GM19372 (cell line): ENCODE measurements around the gene BMPER.
A peak's percentile ranks its signal among the peaks of the same experiment; 100 is the strongest.

ENCODE experiments used
- ATAC-seq: cut with Tn5 transposase; IDR thresholded peaks from one replicate; pipeline ENCODE4 v1.9.1; 2021; ENCODE audit warnings: mild to moderate bottlenecking, low read depth, moderate library complexity; ENCODE audit not compliant: unreplicated experiment

Gene BMPER

DNA sequence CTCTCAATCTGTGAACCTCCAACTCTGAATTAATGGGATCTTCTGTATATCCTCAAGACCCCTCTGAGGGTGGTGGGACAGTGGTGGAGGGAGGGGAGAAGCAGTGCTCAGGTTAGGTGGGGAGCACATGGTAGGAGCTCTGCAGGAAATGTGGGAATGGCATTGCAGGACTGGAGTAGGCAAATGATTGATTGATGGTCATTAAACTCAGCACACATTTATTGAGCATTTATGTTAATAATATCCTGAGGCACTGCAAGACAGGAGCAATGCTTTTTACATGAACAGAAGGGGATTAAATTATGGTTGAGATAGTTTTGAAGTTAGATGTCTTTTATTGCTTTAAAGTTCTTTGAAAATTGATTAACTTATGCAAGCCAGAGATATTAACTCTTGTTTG lies 14.1 kb downstream of the BMPER start:
- ATAC-seq, result no peak

DNA sequence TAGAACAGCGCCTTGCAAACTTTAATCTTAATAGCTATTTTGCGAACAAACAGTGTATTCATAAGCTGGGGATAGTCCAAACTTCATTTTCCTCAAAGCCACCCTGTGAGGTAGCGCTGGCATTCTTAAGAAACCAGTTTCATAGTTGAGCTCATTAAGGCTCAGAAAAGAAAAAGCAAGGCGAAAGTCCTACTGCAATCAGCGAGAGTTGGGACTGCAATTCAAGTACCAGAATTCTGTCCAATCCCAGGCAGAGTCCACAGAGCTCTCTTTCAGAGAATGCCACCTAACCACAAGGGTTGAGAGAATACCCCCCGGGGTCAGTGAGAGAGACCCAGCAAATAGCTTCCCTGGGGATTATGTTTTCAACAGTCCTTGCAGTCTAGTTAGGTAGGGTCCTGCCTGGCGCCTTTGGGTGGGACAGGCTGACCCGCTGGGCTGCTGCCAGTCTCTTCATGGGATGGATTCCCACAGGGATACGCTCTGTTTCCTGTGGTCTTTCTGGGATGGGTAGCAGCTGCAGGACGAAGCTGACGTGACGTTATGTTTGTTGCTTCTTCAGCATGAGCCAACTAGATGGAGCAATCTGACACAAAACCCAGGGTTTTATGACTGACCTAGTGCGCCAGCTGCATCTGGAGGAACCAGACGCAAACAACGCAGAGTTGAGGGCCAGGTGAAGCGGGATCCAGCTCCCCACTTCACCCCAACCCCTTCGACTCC lies 16.0 kb downstream of the BMPER start:
- no peak for ATAC-seq

- ATAC-seq, result no peak
Observed at GRCh38 chr7:33922820-33923219, 17.5 kb downstream of the BMPER start.

DNA sequence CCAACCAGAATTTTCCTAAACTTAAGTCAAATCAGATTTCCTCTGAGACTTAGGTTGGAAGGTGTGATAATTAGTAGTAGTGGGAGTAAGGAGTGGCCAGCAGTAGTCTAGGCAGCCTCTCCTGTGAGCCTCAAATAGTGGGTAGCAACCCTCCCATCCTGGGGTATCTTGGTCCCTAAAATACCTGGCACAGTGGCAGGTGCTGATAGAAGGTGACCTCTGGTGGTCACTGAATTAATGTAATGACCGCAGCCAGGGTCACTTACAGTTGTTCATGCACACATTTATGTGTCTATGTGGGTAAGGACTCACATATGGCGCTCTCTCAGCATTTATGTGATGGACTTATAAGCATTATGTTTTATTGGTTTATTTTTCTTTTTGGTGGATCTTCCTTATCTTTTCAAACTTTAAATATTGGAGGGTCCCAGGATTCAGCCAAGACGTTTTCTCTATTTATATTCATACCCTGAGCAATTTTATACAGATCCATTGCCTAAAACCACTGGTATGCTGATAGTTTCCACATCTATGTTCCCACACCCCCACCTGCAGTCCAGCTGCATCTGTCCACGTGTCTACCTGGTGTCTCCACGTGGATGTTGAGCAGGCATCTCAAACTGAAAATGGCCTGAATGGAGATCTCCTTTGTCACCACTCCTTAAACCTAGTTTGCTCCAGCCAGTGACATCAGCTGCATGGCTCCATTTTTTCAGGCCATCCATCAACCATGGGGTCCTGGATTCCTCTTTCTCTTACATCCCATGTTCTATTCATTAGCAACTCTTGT lies 18.3 kb downstream of the BMPER start:
- ATAC-seq, result no peak

DNA sequence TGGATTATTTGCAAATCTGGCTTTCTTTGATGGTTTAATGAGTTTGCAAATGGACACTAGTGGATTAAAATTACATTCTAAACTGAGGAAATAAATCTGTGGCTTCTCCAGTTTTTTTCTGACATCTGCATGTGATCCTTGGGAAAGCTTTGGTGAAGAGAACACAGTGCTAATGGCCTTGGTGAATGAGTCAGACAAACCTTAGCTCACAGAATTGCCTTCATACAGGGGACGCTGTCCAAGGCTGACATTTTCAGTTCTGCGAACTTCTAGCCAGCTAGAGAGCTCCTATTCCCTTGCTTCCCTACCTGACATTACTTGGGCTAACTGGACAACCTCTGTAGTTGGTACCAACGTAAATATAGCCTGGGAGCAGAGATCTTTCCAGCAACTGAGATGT lies 21.2 kb downstream of the BMPER start:
- no peak for ATAC-seq

DNA sequence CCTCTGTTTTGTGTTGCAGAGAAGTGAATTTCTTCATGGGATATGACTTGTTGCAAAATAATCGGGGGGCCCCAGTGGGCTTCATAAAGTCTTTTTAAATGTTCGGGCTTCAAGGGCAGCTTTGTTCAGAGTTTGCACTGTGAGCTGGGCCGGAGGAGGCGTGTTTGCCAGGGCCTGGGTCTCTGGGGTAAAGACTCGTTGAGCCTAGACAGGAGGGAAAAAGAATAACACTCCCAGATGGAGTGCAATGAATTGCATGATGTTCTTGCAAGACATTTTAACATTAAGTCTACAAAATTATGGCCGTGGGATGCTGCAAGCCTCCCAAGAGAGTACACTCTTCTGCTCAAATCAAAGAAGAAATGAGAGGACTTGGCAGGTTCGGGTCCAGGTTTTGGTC lies 23.6 kb downstream of the BMPER start:
- ATAC-seq, result no peak

DNA sequence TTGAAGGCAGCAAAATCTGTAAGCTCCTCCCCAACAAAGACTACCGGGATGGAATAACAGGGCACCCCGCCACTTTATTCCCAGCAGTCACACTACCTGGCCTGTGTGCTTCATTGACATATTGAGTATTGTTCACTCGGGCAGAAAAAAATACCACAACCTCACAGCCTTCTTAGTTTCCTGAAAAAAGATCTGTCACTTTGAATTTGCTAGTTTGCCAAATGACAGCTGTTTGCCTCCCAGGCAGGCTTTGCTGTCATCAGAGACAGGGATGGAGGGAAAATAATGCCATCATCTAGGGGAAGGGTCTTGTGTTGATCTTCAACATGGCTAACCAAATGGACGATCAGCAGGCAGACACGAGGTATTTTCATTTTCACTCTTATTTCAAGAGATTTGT lies 26.9 kb downstream of the BMPER start:
- no peak for ATAC-seq

- peak; percentile 79 for ATAC-seq
Observed at GRCh38 chr7:33932832-33933468, 27.6 kb downstream of the BMPER start.

DNA sequence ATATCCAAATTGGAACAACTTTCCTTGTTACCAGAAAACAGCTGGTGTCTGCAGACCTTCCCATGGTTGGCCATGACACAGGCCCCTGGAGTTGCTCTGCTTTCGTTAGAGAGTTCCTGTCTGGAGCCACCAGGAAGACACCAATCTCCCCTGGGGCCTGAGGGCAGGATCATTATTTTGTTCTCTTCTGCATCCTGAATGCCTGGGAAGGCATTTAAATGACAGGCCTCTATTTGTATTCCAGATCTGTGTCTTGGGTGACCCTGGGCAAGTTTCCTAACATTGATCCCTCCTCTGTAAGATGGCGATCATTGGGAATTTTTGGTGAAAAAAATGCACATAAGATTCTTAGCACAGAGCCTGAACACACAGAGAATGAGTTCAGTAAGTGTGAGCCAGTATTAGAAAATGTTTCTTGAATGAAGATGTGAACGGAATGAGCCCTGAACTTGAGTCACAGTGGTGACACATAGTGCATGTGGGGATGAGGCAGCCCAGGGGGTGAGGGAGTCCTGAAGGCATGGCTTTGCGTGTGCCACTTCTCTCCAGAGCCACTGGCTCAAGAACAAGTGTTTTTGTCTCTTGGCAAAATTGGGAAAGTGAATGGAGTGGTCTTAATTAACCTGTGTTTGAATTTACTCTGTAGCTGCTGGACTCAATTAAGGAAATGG lies 28.4 kb downstream of the BMPER start:
- no peak for ATAC-seq

DNA sequence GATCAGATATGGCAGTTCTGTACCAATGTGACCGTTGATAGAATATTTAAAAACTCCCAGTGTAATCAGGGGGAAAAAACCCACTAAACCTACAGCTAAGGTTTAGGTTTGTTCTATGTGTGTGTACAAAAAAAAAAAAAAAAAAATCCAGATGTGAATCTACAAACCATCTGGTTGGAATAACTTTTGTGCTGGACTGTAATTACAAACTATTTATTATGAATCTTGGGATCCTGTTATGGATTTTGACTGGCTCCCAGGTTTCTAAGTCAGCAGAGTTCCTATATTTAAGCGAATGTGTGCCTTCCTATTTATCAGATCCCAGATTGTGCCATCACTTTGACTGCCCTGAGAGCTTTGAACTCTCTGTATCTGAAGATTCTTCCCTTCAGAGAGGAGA lies 29.1 kb downstream of the BMPER start:
- no peak for ATAC-seq

GRCh38 chr7:33936503-33936902 lies 31.2 kb downstream of the BMPER start:
- ATAC-seq, result no peak

- ATAC-seq, result no peak
Observed at GRCh38 chr7:33937871-33938270, 32.5 kb downstream of the BMPER start.

DNA sequence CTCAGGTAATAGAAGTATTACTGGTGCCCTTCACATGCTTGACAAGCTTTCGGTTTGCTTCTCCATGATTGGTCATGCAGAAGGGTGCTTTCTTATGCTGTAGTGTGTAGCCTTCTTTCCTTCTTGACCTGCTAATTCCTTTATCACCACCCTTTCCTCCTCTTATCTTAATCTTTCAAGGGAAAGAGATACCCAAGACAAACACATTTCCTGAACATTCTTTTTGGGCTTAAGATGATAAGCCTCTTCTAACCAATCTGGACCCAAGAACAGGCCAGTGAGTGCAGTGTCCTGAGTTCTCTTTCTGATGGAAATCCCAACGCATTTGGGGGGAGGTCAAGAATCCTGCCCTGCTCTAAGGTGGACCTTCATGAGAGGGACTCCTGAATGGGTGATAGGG lies 33.8 kb downstream of the BMPER start:
- ATAC-seq, result no peak

- no peak for ATAC-seq
Observed at GRCh38 chr7:33940503-33940902, 35.2 kb downstream of the BMPER start.

DNA sequence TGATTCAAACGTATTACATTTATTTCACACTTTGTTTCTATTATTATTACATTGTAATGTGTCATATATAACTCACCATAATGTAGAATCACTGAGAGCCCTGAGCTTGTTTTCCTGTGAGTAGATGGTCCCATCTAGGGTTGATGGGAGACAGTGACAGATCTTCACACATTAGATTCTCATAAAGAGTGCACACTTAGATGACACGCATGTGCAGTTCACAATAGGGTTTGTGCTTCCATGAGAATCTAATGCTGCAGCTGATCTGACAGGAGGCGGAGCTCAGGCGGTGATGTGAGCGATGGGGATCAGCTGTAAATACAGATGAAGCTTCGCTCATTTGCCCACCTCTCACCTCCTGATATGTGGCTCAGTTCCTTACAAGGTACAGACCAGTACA lies 36.1 kb downstream of the BMPER start:
- ATAC-seq, result no peak

GRCh38 chr7:33946094-33946699 lies 40.9 kb downstream of the BMPER start:
- no peak for ATAC-seq

DNA sequence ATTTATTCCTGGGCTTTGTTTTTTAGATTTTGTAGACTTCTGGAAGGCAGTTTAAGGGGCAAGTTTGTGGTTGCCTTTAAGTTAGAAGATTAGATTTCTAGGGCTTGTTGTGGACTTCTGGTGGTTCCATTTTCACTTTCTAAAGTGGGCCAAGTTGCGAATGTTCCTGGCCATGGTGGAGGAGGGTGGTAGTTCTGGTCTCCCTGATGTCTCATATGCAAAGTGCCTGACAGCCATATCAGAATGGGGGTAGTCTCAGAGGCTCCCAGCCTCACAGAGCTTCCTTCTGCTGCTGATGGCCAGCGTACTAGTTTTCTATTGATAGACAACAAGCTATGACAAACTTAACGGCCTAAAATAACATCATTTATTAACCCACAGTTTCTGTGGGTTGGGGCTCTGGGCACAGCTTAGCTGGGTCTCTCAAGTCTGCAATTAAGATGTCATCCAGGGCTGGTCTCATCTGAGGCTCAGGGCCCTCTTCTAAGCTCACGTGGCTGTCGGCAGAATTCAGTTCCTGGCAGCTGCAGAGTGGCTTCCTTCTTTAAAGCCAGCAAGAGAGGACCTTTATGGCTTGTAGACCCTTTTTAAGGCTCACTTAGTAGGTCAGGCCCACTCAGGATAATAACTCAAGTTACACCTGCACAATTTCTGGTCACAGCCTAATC lies 44.8 kb downstream of the BMPER start:
- ATAC-seq, result no peak

DNA sequence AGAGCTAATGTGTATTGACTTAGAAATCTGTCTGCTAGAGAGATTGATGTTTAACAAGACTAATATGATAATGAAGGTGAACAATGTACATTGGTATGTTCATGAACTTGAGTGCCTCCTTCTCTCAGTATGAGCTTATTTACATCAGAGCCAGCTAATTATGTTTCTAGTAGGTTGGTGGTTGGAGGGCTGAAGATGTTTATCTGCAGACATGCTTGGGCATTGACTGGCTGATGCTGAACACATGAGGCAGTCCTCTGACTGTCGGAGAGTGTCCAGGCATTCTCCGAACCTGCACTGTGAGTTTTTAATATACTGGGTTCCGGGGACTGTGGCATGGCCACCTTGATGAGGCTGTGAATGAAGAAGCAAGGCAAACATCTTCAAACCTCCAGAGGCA lies 47.5 kb downstream of the BMPER start:
- no peak for ATAC-seq

DNA sequence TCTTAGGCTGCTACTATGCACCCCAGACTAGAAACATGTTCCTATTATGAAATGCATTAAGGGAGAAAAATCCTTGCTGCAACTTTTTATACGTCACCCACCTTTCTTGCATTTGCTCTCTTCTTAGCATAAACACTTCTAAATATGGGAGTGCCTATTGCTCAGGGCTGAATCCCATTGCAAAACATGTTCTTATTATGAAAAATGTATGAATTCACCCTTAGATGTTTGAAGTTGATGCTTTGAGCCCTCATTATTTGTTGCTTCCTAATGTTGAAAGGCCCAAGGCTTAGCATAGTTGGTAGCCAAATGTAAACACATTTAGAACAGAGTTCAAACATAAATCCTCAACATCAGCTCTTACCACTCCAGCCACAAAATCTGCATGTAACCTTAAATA lies 52.8 kb downstream of the BMPER start:
- ATAC-seq, result no peak

GRCh38 chr7:33959676-33960075 lies 54.3 kb downstream of the BMPER start:
- no peak for ATAC-seq
